Measurements from ENCODE around the gene HIVEP3. TPM values are rescaled to one million over a fixed set of nuclear protein-coding genes. Genes with fewer than 3 reads are reported as not detected.

HIVEP3 gene
- total RNA-seq, 1 experiment from 2014 or later = 6.0 TPM

DNA sequence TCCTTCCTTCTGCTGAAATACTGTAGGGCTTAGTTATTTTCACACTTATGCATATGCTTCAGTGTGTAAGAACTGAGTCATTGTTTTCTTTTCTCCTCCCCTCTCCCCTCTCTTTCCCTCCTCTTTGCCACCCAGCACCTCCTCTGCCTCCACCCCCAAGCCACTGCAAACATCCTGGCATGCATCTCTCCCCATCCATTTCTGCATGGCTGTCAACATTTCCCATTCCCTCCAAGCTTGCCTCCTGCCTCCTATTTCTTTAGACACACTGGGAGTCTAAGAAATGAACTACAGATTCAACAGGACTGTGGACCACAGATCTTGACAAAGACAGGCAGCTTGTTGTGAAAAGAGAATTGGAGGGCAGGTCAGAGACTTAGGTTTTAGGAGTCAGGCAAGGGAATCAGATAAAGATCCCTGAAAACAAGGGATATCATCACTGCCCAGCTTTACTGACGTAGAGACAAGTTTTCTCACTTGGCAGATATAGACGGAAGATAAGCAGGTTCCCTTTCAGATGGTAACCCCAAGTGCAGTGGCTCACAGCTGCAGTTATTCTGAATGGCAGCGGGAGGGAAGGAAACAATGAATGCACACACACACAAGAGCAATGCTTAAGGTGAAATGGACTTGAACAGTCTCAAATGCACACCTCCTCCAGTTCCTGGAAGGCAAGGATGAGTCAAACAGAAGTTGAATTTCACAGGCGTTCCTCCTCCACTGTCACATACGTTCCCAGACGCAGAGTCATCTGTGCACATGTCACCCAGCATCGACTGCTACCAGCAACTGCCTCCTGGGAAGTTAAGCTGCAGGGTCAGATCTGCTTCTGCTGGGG lies 56.1 kb downstream of the HIVEP3 start:
- Histone ChIP-seq H3K36me3 (ENCODE audit: control insufficient read depth, insufficient read depth, low read length) (no peaks in the 10 kb centered on the region), H3K4me3 (ENCODE audit: low read depth in 2 of 2, low read length in 2 of 2) (no peak overlapping the region; a peak in 1 of 4 replicates), H3K9me3 (ENCODE audit: control insufficient read depth, insufficient read depth, low read depth, low read length) (no peaks in the 10 kb centered on the region), H3K4me1 (ENCODE audit: control insufficient read depth, insufficient read depth, low read length) (peaks cover 35% of the 10 kb centered on the region), H3K27ac (ENCODE audit: low read length) (peak overlapping the region; percentile 79), H3K27me3 (ENCODE audit: control insufficient read depth, insufficient read depth, low read length) (0 out of 2 replicates have a peak, but pooled peaks cover 2% of the 10 kb centered on the region)
- ChIA-PET POLR2A (no interaction called here), CTCF (interaction anchor here (0.6 kb wide), 1 partner anchor 31 kb away, joined by 4 read pairs; no protein-coding TSS in a partner anchor)
- peak; percentile 93 for DNase-seq (ENCODE audit: low read depth, low spot score)
- no TSS peak for BruUV-seq (replicated peaks)
- TF ChIP-seq REST (IDR thresholded peaks at IDR 0.05; ENCODE audit: insufficient read depth in 1 of 2, low read depth in 2 of 2, low read length in 1 of 2) = no peak
- TF ChIP-seq POLR2AphosphoS5 (IDR thresholded peaks at IDR 0.05; ENCODE audit: low read depth, low read length) = no peak
- TF ChIP-seq SIN3A (IDR thresholded peaks at IDR 0.05; ENCODE audit: borderline replicate concordance, insufficient read depth, low read depth, low read length) = no peak
- no peak for TF ChIP-seq TCF7L2 (IDR thresholded peaks at IDR 0.05; ENCODE audit: low read depth, low read length)
- no peak for TF ChIP-seq CTCF (IDR thresholded peaks at IDR 0.05)
- in situ Hi-C loops (cut with HindIII; ENCODE audit: low pct_unique_long_range_greater_than_20kb, low sequenced_read_pairs) (no loop called here), intact Hi-C loops (cut with micrococcal nuclease; ENCODE audit: unreplicated experiment) (no loop called here)
- ATAC-seq = peak; percentile 80

DNA sequence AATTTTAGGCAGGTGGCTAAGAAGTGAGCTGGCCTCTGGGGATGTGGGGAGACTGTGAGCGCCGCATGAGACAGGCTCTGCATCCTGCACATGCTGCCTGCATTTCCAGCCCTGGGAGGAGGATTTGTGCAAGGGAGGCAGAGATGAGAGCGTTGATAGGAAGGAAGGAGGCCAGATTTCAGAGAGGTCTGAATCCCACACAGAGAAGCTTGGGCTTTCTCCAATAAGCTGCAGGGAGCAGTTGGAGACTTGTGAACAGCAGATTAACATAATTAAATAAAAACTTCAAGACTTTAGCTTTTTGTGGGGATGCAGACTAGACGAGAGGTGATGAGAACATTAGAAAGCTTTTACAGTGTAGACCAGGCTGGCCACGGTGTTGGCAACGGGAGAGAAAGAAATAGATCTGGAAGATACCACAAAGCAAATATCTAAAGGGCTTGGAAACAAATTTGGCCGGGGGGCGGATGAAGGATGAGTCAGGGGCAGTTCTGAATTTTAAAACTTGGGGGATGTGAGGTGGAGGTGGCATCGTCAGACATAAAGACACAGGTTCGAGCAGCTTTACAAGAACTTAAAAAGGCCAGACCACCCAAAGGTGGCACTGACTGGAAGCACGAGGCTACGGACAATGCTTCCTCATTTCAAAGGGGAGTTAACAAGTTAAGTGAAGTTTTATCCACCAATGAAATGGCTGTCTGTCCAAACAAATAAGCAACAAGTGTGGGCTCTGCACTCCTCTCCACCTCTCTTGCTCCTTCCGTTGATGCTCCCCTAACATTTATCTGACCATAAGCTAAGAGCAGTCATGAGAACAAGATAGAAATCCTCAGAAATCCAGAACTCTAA lies 57.0 kb downstream of the HIVEP3 start:
- ATAC-seq (peak; percentile 64), DNase-seq (ENCODE audit: low read depth, low spot score) (no peak)
- ChIA-PET POLR2A (no interaction called here), CTCF (no interaction called here)
- Histone ChIP-seq H3K27me3 (ENCODE audit: control insufficient read depth, insufficient read depth, low read length) (0 out of 2 replicates have a peak, but pooled peaks cover 2% of the 10 kb centered on the region), H3K4me3 (ENCODE audit: low read depth in 2 of 2, low read length in 2 of 2) (0 out of 4 replicates have a peak overlapping the region, but pooled peaks of 1 of the 2 experiments have one; percentile 7), H3K27ac (ENCODE audit: low read length) (peak overlapping the region; percentile 83), H3K36me3 (ENCODE audit: control insufficient read depth, insufficient read depth, low read length) (no peaks in the 10 kb centered on the region), H3K9me3 (ENCODE audit: control insufficient read depth, insufficient read depth, low read depth, low read length) (no peaks in the 10 kb centered on the region), H3K4me1 (ENCODE audit: control insufficient read depth, insufficient read depth, low read length) (peaks cover 42% of the 10 kb centered on the region)
- no TSS peak for BruUV-seq (replicated peaks)
- in situ Hi-C loops (cut with HindIII; ENCODE audit: low pct_unique_long_range_greater_than_20kb, low sequenced_read_pairs) (no loop called here), intact Hi-C loops (cut with micrococcal nuclease; ENCODE audit: unreplicated experiment) (no loop called here)
- TF ChIP-seq CTCF (IDR thresholded peaks at IDR 0.05) (no peak), TCF7L2 (IDR thresholded peaks at IDR 0.05; ENCODE audit: low read depth, low read length) (no peak)

Measured in Panc1 (cell line).